Activated T-helper 1 cell treated with anti-CD3 and anti-CD28 coated beads, Interleukin-2, amount 50 U/mL, for 16 hours (primary cell): ENCODE measurements around the gene DNMBP.
"Not testable (repeated sequence)": the region's sequence is repeated elsewhere in the genome, so short reads cannot be mapped to it uniquely, and the experiment has no call there.

Experiments
- DNase-seq, 2 donors: peaks; one replicate each; pipeline ENCODE4 v3.0.0-alpha.2; 2020; ENCODE audit warnings: low read depth in 1 of 2, low spot score in 1 of 2

DNMBP gene

GRCh38 chr10:100020142-100020885 is 10.6 kb upstream of the DNMBP start:
- DNase-seq = no peak

- no peak for DNase-seq
These were observed 10.0 kb upstream of the DNMBP start for GRCh38 chr10:100019787-100020141.

DNA sequence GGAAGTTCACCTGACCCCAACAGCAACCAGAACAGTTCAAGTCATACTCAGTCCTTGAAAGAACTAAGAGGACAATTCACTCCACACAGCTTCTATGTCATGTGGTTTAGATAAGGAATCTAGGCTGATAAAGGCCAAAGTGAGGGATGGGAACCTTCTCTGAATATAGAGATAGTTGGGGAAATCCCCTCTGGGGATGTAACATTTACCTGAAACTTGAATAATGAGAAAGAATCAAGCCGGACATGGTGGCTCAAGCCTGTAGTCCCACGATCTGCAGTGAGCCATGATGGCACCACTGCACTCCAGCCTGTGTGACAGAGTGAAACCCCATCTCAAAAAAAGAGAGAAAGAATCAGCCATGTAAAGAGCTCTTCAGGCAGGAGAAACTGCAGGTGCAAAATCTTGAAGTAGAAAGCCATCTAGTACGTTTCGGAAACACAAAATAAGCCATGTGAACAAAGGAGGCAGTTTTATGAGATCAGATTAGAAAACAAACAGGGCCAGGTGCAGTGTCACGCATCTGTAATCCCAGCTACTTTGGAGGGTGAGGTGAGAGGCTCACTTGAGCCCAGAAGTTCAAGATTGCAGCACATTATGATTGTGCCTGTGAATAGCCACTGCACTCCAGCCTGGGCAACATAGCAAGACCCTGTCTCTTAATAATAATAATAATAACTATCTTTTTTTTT is 4.5 kb upstream of the DNMBP start:
- DNase-seq = no peak

DNA sequence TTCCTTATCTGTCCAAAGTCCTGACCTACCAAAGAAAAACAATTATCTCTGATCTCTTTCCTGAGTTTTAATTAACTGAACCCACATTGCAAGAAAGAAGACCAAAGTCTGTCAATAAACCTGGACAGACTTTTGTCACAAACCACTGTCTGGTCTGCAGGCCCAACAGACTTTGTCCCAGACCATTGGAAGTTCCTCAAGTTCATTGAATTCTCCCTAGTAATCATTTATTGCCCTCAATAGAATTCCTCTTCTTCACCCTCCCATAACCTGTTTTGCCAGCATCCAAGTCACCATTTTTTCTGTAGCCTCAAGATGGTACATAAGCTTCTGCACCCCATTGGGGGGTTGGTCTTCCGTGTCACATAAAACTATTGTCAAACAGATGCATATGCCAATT is 3.9 kb upstream of the DNMBP start:
- no peak for DNase-seq

DNA sequence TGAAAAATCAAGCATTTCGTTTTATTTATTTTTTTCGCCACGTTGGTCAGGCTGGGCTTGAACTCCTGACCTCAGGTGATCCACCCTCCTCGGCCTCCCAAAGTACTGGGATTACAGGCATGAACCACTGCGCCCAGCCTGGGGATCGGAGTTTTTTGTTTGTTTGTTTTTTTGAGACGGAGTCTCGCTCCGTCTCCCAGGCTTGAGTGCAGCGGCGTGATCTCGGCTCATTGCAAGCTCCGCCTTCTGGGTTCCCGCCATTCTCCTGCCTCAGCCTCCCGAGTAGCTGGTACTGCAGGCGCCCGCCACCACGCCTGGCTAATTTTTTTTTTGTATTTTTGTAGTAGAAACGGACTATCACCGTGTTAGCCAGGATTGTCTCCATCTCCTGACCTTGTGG is 2.2 kb upstream of the DNMBP start:
- DNase-seq = not testable (repeated sequence)

DNA sequence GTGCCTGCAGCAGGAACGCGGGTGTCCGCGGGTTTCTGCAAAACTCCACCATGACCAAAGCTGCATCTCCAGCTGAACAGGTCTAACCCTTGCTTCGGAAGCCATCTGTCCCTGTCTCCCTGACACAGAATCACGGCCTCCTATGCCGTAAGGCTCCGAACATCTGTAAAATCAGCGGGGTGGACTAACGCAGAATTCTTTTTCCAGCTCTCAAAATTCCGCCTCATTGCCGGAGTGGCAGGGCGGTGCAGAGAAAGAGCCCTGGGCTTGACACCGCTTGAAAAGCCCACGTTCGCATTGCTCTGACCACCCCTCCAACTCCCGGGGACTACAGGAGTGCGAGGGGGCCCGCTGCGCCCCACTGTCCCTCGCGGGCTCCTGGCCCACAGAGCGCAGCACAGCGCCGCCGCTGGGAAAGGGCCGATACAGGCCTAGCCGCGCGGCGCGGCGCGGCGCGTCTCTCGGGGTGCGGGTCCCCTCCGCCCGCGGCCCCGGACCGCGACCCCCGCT is 409 bp downstream of the DNMBP start:
- no peak for DNase-seq

DNA sequence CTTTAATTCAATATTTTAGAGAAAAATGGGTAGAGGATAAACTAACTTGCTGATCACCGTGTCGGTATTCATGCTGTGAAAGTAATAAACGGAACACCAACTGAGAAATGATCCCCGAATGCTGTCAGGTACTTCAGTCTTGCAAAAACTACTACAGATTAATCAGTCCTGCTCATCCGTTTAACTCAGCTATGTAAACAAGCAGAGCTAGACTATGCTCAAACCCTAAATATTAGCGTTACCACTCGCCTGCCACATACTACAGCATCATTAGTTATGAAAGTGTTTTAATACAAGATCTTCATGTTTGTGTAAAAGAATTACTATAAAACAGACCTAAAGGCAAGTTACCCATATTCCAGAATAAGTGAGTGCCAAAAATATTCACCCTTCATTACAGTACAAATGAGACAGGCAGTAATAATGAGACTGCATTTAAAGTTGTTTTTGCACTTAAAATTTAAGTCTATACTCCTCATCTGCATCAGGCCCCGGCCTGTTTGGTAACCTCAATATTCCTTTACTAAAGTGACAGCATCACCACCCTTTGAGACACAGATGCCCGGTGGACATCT is 952 bp downstream of the DNMBP start:
- DNase-seq = no peak

DNA sequence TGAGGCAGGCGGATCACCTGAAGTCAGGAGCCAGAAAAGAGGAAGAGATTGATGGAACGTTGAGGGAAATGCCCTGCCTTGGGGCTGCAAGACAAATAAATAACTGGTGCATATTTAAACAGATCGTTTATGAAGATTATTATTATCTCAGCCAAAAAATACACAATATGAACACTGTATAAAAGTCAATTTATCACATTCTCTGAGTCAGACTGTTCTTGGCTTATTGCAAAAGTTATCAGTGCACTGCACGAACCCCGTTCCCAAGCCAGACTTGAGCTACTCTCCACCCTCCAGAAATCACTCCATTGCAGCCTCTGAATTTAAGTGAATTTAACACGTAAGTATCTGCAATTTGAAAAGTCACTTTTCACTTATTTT is 1.6 kb downstream of the DNMBP start:
- DNase-seq = no peak

DNA sequence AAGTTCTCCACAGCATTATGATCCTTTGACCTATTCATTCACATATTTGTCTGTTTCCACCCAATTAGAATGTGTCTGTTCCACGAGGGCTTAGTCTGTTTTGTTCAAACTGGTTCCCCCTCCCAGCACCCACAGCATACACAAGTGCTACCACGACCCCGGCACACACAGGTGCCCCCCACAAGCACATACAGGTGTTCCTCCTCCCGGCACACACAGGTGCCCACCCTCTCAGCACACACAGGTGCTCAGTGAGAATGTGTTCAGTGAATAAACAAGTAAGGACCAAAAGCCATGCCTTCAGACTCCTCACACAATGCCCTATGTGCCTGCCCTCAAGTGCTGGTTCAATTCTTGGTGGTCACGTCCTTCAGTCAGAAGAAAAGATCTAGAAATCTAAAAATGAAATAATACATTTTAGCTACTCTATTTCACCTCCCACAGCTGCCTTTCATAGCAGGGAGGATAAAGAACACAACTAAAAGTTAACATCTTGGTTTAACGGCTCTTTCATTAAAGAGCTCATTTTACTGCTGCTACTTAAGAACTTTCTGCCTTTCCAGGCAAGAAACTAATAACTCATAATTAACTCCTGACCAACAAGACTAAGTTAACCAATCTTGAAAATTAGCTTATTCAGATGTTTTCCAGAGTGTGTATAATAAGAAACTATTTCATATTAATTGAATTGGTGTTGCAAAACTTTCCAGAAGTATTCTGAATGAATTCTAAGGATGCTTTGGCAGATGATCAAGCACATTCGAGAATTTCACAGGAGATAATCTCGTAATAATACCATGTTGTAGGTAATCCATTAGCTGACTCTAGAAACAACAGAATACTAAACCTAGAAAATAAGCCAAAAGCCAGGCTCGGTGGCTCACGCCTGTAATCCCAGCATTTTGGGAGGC is 2.3 kb downstream of the DNMBP start:
- no peak for DNase-seq

GRCh38 chr10:100006243-100006886 is 3.4 kb downstream of the DNMBP start:
- DNase-seq = no peak

- no peak for DNase-seq
These were observed 4.8 kb downstream of the DNMBP start for GRCh38 chr10:100004805-100005510.

GRCh38 chr10:100000109-100000644 is 9.6 kb downstream of the DNMBP start:
- no peak for DNase-seq

- no peak for DNase-seq
These were observed 10.2 kb downstream of the DNMBP start for GRCh38 chr10:99999319-100000108.

DNA sequence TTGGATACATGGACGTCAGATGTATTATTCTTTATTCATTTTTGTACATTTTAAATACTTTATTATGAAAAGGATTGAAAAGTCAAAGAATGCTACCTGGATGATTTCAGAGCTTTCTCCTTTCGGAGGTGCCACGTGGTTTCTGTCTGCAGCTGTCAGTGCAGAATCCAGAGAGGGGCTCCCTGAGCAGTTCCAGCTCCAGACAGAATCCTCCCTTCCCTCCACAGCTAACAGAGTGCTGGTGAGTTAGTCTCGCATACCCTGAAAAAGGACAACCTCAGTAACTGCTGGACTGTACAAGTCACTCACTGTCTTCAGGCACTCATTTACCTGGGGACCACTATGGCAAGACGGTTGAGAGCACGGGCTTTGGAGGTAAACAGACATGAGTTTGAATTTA is 10.9 kb downstream of the DNMBP start:
- no peak for DNase-seq

DNA sequence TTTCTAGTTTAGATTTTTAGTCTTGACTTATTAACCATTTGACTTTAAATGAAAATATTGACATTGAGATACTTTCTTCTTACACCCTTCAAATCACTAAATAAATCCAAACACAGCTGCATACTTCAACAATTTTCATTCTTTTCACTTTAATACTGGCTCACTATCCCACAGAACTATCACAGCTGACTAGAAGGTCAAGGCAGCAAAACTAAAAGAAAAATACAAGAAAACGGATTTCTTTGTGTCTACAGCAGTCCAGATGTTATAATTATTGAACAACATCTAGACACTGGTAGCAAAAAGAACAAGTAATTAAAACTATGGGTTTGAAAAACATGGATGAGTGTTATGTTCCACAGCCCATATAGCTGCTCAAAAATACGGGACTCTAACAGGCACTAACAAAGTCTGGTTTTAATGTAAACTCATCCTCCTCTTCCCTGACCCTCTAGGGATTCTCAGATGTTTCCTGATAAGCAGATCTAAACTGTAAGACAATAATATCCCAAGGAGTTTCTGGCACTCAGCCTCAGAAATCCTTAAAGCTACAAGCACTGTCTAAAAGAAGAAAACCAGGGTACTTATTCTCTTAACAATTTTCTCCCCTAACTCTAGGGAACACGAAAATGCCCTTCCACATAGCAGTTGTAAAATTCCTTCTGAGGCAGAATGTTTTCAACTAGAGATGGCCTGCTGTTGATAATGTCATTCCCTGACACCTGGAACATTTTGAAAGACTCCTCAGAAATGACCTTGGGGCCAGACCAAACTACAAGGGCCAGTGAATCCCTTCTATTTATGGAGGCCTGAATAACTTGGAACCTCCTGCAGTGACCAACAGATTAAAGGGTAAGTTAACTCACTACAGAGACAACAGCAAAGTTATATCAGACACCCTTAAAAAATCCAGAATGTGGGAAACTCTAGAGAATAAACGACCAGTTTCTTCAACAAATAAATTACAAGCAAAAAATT is 12.8 kb downstream of the DNMBP start:
- no peak for DNase-seq

- no peak for DNase-seq
These were observed 14.0 kb downstream of the DNMBP start for GRCh38 chr10:99995713-99996112.

GRCh38 chr10:99995269-99995668 is 14.5 kb downstream of the DNMBP start:
- no peak for DNase-seq

- no peak for DNase-seq
These were observed 14.9 kb downstream of the DNMBP start for GRCh38 chr10:99994801-99995200.
